HL-60 (cell line): ENCODE results near the gene CCDC190.

Experiments
- TF ChIP-seq, protein P1 (sequence below): IDR thresholded peaks from one replicate; pipeline ENCODE4 v1.5.1; 2011; ENCODE audit warnings: low read length, control low read depth, inconsistent platforms; ENCODE audit not compliant: insufficient read depth
- TF ChIP-seq, protein P2 (sequence below): IDR thresholded peaks from 2 replicates; pipeline ENCODE4 v1.6.1; 2012; ENCODE audit warnings: low read depth; ENCODE audit not compliant: insufficient replicate concordance

DNA sequence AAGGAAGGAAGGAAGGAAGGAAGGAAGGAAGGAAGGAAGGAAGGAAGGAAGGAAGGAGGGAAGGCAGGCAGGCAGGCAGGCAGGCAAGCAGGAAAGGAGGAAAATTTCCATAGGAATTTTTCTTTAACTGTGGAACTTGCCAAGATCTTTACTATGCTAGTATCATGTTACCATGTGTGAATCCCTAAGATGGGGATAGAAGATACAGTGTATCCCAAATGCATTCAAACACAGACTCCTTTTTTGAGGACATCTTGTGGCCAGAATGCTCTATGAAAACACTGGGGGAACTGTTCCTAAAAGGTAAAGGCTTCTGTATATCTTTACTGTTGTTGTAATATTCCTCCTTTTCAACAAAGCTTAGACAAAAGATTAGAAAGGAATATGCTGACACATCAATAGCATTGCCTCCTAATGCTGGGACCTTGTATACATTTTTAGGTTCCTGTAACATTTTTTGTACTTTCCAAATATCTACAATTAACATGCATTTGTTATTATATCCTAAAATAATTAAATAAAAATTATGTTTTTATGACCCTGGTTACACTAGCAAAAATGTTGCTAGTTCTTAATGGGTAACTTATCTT, 20.6 kb downstream of the CCDC190 start:
- TF ChIP-seq, protein P1, sequence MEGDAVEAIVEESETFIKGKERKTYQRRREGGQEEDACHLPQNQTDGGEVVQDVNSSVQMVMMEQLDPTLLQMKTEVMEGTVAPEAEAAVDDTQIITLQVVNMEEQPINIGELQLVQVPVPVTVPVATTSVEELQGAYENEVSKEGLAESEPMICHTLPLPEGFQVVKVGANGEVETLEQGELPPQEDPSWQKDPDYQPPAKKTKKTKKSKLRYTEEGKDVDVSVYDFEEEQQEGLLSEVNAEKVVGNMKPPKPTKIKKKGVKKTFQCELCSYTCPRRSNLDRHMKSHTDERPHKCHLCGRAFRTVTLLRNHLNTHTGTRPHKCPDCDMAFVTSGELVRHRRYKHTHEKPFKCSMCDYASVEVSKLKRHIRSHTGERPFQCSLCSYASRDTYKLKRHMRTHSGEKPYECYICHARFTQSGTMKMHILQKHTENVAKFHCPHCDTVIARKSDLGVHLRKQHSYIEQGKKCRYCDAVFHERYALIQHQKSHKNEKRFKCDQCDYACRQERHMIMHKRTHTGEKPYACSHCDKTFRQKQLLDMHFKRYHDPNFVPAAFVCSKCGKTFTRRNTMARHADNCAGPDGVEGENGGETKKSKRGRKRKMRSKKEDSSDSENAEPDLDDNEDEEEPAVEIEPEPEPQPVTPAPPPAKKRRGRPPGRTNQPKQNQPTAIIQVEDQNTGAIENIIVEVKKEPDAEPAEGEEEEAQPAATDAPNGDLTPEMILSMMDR: no peak
- TF ChIP-seq, protein P2, sequence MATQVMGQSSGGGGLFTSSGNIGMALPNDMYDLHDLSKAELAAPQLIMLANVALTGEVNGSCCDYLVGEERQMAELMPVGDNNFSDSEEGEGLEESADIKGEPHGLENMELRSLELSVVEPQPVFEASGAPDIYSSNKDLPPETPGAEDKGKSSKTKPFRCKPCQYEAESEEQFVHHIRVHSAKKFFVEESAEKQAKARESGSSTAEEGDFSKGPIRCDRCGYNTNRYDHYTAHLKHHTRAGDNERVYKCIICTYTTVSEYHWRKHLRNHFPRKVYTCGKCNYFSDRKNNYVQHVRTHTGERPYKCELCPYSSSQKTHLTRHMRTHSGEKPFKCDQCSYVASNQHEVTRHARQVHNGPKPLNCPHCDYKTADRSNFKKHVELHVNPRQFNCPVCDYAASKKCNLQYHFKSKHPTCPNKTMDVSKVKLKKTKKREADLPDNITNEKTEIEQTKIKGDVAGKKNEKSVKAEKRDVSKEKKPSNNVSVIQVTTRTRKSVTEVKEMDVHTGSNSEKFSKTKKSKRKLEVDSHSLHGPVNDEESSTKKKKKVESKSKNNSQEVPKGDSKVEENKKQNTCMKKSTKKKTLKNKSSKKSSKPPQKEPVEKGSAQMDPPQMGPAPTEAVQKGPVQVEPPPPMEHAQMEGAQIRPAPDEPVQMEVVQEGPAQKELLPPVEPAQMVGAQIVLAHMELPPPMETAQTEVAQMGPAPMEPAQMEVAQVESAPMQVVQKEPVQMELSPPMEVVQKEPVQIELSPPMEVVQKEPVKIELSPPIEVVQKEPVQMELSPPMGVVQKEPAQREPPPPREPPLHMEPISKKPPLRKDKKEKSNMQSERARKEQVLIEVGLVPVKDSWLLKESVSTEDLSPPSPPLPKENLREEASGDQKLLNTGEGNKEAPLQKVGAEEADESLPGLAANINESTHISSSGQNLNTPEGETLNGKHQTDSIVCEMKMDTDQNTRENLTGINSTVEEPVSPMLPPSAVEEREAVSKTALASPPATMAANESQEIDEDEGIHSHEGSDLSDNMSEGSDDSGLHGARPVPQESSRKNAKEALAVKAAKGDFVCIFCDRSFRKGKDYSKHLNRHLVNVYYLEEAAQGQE: no peak
